GM18873 (cell line): Measurements from ENCODE around the gene TNPO3.
"Not testable (repeated sequence)": the region's sequence is repeated elsewhere in the genome, so short reads cannot be mapped to it uniquely, and the experiment has no call there.

ENCODE experiments used
- ATAC-seq: cut with Tn5 transposase; IDR thresholded peaks from one replicate; pipeline ENCODE4 v1.9.1; 2021; ENCODE audit warnings: mild to moderate bottlenecking, moderate library complexity, moderate number of reproducible peaks; ENCODE audit not compliant: unreplicated experiment, low FRiP score

Gene TNPO3

GRCh38 chr7:129017933-129018538 is 36.9 kb downstream of the TNPO3 start:
- ATAC-seq: no peak

- ATAC-seq: no peak
These were observed 37.6 kb downstream of the TNPO3 start for GRCh38 chr7:129017264-129017663.

- ATAC-seq: no peak
These were observed 40.3 kb downstream of the TNPO3 start for GRCh38 chr7:129014501-129015101.

GRCh38 chr7:129013048-129013724 is 41.7 kb downstream of the TNPO3 start:
- ATAC-seq: no peak

- no peak for ATAC-seq
These were observed 42.3 kb downstream of the TNPO3 start for GRCh38 chr7:129012641-129013040.

GRCh38 chr7:129010075-129010474 is 44.8 kb downstream of the TNPO3 start:
- no peak for ATAC-seq

- ATAC-seq: no peak
These were observed 45.5 kb downstream of the TNPO3 start for GRCh38 chr7:129009437-129009836.

GRCh38 chr7:129008645-129009414 is 46.1 kb downstream of the TNPO3 start:
- no peak for ATAC-seq

- no peak for ATAC-seq
These were observed 47.3 kb downstream of the TNPO3 start for GRCh38 chr7:129007572-129007971.

- ATAC-seq: no peak
These were observed 48.1 kb downstream of the TNPO3 start for GRCh38 chr7:129006636-129007414.

- ATAC-seq: no peak
These were observed 49.7 kb downstream of the TNPO3 start for GRCh38 chr7:129005186-129005585.

- ATAC-seq: no peak
These were observed 57.7 kb downstream of the TNPO3 start for GRCh38 chr7:128997181-128997580.

GRCh38 chr7:128994560-128994959 is 60.4 kb downstream of the TNPO3 start:
- not testable (repeated sequence) for ATAC-seq

GRCh38 chr7:128993419-128993818 is 61.5 kb downstream of the TNPO3 start:
- ATAC-seq: no peak

GRCh38 chr7:128989961-128990360 is 65.0 kb downstream of the TNPO3 start:
- no peak for ATAC-seq

- no peak for ATAC-seq
These were observed 66.5 kb downstream of the TNPO3 start for GRCh38 chr7:128988372-128988771.

GRCh38 chr7:128986609-128987008 is 68.3 kb downstream of the TNPO3 start:
- no peak for ATAC-seq

GRCh38 chr7:128985660-128986059 is 69.3 kb downstream of the TNPO3 start:
- no peak for ATAC-seq

- ATAC-seq: no peak
These were observed 72.8 kb downstream of the TNPO3 start for GRCh38 chr7:128982105-128982504.

- no peak for ATAC-seq
These were observed 80.5 kb downstream of the TNPO3 start for GRCh38 chr7:128974241-128974934.
